Measurements from ENCODE around the gene TMED10. TPM values are rescaled to one million over a fixed set of nuclear protein-coding genes. Genes with fewer than 3 reads are reported as not detected.

The TMED10 gene
- total RNA-seq, 2 experiments from 2014 or later, result 173 to 179 TPM

DNA sequence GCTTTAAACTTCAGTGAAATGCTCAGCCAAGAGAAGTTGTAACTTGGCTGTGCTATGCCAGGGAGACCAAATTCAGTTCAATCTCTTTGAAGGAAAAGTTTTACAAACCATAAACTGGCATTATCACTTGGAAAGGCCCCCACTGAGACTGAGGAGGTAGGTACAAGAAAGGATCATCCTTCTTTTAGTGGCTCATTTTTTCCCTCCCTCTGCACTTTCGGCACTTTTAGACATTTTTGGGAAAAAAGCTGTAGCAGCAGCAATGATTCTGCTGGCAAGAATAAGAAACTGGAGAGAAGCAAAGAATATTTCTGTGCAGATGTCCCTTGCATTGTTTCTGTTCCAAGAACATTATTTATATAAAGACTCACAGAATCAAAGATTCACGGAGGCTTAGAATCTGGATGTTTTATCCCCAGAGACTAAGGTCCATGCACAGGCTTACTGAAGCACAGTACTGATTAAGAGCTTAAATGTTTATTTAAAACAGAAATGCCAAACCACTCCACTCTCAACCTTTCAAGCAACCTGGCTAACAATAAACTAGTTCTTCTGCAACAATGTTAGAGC, 94.7 kb downstream of the TMED10 start:
- Mint-ChIP-seq H3K27me3 (no peaks in the 10 kb centered on the region), H3K9me3 (no peaks in the 10 kb centered on the region), H3K27ac (no peak overlapping the region), H3K4me1 (ENCODE audit: low read depth) (peaks cover 3% of the 10 kb centered on the region), H3K36me3 (ENCODE audit: low read depth) (peaks cover 24% of the 10 kb centered on the region), H3K4me3 (no peak overlapping the region)
- ChIA-PET POLR2A (no interaction called here), CTCF (no interaction called here)
- no peak for ATAC-seq
- intact Hi-C loops (cut with micrococcal nuclease), result loop anchor here (10.0 kb wide), 1 partner anchor 217 kb away; no protein-coding TSS in a partner anchor
- DNase-seq, result no peak
- TF ChIP-seq, protein P1, sequence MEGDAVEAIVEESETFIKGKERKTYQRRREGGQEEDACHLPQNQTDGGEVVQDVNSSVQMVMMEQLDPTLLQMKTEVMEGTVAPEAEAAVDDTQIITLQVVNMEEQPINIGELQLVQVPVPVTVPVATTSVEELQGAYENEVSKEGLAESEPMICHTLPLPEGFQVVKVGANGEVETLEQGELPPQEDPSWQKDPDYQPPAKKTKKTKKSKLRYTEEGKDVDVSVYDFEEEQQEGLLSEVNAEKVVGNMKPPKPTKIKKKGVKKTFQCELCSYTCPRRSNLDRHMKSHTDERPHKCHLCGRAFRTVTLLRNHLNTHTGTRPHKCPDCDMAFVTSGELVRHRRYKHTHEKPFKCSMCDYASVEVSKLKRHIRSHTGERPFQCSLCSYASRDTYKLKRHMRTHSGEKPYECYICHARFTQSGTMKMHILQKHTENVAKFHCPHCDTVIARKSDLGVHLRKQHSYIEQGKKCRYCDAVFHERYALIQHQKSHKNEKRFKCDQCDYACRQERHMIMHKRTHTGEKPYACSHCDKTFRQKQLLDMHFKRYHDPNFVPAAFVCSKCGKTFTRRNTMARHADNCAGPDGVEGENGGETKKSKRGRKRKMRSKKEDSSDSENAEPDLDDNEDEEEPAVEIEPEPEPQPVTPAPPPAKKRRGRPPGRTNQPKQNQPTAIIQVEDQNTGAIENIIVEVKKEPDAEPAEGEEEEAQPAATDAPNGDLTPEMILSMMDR (IDR thresholded peaks at IDR 0.05), result no peak

Other genes starting within 250 kb of the TMED10 start
- gene PGF, start 221.0 kb downstream of the TMED10 start, total RNA-seq, result under 1 TPM; 0.27 to 0.45 TPM
- gene EIF2B2, start 173.7 kb downstream of the TMED10 start, total RNA-seq, result 10 to 100 TPM; 50.5 to 51.9 TPM
- 10 to 100 TPM; 26.8 to 29.0 TPM for gene MLH3, start 125.1 kb downstream of the TMED10 start, total RNA-seq
- 10 to 100 TPM; 33.9 to 38.6 TPM for gene ACYP1, start 112.6 kb downstream of the TMED10 start, total RNA-seq
- under 1 TPM; 0.41 to 0.45 TPM for gene ZC2HC1C, start 107.0 kb downstream of the TMED10 start, total RNA-seq
- gene NEK9, start 49.6 kb downstream of the TMED10 start, total RNA-seq, result 10 to 100 TPM; 54.9 to 59.5 TPM
- 10 to 100 TPM; 81.8 to 84.6 TPM for gene FOS, start 102.2 kb upstream of the TMED10 start, total RNA-seq